Activated T-cell treated with anti-CD3 and anti-CD28 coated beads, Interleukin-2, amount 50 U/mL, for 4 hours (primary cell): Measurements from ENCODE around the gene ACTN4. TPM values are rescaled to one million over a fixed set of nuclear protein-coding genes. Genes with fewer than 3 reads are reported as not detected.

Experiments
- ATAC-seq, 2 donors: fragments of 200-7000 bp; cut with Tn5 transposase; one replicate each; pipeline ENCODE4 v1.10.0; 2021
- DNase-seq: peaks from one replicate; pipeline ENCODE4 v3.0.0-alpha.2; 2020
- H3K27me3 Mint-ChIP-seq: one replicate; pipeline ENCODE4 v1.8.0; 2021; ENCODE audit warnings: low read depth, mixed read lengths
- H3K36me3 Mint-ChIP-seq: one replicate; pipeline ENCODE4 v1.8.0; 2022; ENCODE audit warnings: mixed read lengths; ENCODE audit not compliant: insufficient read depth
- H3K4me1 Mint-ChIP-seq: one replicate; pipeline ENCODE4 v1.8.0; 2021; ENCODE audit warnings: low read depth, mixed read lengths
- H3K4me3 Mint-ChIP-seq: one replicate; pipeline ENCODE4 v1.8.0; 2021; ENCODE audit warnings: mild to moderate bottlenecking, moderate library complexity, mixed read lengths
- H3K9me3 Mint-ChIP-seq: one replicate; pipeline ENCODE4 v1.8.0; 2021; ENCODE audit warnings: mixed read lengths
- total RNA-seq, 3 donors: library from RNA; stranded (reverse); gene quantifications; one replicate each; pipeline ENCODE4 v1.2.1, GENCODE V29; 2021

The ACTN4 gene
- total RNA-seq, 3 donors from 2014 or later = 215 to 233 (median 230) TPM

DNA sequence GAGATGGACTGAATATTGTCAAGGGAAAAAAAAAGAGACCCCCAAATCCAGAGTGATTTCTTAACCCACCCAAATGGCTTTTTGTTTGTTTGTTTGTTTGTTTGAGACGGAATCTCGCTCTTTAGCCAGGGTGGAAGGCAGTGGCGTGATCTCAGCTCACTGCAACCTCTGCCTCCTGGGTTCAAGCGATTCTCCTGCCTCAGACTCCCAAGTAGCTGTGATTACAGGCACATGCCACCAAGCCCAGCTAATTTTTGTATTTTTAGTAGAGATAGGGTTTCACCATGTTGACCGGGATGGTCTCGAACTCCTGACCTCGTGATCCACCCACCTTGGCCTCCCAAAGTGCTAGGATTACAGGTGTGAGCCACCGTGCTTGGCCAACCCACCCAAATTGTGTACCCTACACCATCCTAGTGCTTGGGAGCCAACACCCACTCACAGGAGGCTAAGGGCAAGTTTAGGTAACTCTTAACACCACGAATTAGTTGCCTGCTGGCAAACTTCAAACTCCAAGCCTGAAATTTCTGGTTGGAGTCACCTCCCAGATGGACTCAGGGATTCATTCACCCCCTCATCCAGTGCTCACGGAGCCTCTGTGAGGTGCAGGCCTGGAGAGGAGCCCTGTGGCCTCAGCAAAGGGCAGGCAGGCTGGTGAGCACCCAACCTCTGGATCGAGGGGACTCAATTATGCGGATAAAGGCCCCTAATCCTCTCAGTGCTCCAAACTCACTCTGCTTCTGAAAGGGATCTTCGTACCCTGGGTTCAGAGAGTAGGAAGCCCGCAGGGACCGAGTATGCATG is 37.6 kb downstream of the ACTN4 start:
- no peak overlapping the region for H3K4me3 Mint-ChIP-seq
- H3K27me3 Mint-ChIP-seq = no peaks in the 10 kb centered on the region
- H3K9me3 Mint-ChIP-seq = no peaks in the 10 kb centered on the region

DNA sequence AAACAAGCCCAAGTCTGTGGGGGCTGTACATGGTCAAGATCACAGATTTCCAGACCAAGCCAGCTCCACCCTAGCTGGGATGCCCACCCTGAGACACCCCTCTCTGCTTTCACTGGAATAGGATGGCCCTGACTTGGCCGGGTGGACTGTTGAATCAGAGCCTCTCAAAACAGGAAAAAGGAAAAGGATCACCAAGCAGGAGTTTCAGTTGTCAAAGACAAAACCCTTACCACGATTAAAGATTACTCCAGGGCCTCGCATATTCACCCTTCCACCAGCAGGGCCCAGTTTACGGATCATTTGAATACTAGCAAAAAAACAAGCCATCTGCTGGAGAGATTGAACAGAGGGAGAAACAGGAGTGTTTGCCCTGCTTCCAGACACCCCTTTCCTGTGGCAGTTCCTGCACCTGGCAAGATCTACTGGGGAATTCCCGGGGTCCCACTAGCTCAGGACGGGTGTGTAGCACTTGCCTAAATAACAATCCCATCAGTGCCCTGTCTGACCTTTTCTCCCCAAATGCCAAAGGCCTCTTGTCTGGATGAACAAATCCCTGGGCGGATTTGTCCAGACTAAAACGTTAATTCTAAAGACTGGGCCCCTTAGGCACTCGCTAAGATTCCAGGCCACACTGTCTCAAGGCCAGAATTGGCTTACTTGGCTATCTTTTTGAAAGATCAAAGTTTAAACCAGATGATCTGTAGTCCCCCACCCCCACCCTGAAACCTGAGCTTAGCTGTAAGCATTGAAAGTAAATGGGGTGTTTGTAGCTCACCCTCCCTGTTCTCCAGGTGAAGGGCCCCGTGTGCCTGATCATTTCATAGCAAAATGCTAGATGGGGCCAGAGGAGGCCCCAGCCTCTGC is 38.4 kb downstream of the ACTN4 start:
- Mint-ChIP-seq H3K27me3 (no peaks in the 10 kb centered on the region), H3K36me3 (peaks cover 15% of the 10 kb centered on the region), H3K9me3 (no peaks in the 10 kb centered on the region), H3K4me1 (peaks cover 80% of the 10 kb centered on the region), H3K4me3 (peak overlapping the region; percentile 31)
- no peak for DNase-seq
- peak; percentile 11 to 18 for ATAC-seq

More for the DNA sequence above, 37.6 kb downstream of the ACTN4 start:
- Mint-ChIP-seq H3K4me1 (peaks cover 83% of the 10 kb centered on the region), H3K36me3 (peaks cover 13% of the 10 kb centered on the region)
- DNase-seq (no peak), ATAC-seq (no peak)

GRCh38 chr19:38686530-38686888 is 39.1 kb downstream of the ACTN4 start:
- peak; percentile 17 for DNase-seq
- ATAC-seq = peak; percentile 48 to 61
- Mint-ChIP-seq H3K27me3 (no peaks in the 10 kb centered on the region), H3K4me3 (peak overlapping the region; percentile 31), H3K4me1 (peaks cover 78% of the 10 kb centered on the region), H3K36me3 (peaks cover 12% of the 10 kb centered on the region), H3K9me3 (no peaks in the 10 kb centered on the region)

DNA sequence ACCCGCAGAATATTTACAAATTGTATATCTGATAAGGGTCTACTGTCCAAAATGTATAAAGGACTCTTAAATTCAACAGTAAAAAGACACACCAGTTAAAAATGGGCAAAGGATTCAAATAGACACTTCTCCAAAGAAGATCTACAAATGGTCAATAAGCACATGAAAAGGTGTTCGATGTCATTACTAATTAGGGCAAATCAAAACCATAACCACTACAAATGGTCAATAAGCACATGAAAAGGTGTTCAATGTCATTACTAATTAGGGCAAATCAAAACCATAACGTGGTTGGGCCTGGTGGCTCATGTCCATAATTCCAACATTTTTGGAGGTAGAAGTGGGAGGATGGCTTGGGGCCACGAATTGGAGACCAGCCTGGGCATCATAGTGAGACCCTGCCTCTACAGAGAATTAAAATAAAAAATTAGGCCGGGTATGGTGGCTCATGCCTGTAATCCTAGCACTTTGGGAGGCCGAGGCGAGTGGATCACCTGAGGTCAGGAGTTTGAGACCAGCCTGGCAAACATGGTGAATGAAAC is 40.5 kb downstream of the ACTN4 start:
- Mint-ChIP-seq H3K9me3 (no peaks in the 10 kb centered on the region), H3K4me1 (peaks cover 78% of the 10 kb centered on the region), H3K4me3 (no peak overlapping the region), H3K27me3 (no peaks in the 10 kb centered on the region), H3K36me3 (peaks cover 10% of the 10 kb centered on the region)
- ATAC-seq = no peak
- DNase-seq = no peak

- H3K27me3 Mint-ChIP-seq = no peaks in the 10 kb centered on the region
- peaks cover 9% of the 10 kb centered on the region for H3K36me3 Mint-ChIP-seq
- DNase-seq (no peak), ATAC-seq (no peak)
- no peak overlapping the region for H3K4me3 Mint-ChIP-seq
- H3K9me3 Mint-ChIP-seq = no peaks in the 10 kb centered on the region
- peaks cover 78% of the 10 kb centered on the region for H3K4me1 Mint-ChIP-seq
These were observed 42.7 kb downstream of the ACTN4 start for GRCh38 chr19:38690146-38690545.

GRCh38 chr19:38690832-38691231 is 43.4 kb downstream of the ACTN4 start:
- Mint-ChIP-seq H3K27me3 (no peaks in the 10 kb centered on the region), H3K36me3 (peaks cover 9% of the 10 kb centered on the region), H3K9me3 (no peaks in the 10 kb centered on the region), H3K4me1 (peaks cover 79% of the 10 kb centered on the region), H3K4me3 (no peak overlapping the region)
- DNase-seq = no peak
- no peak for ATAC-seq

GRCh38 chr19:38691938-38692457 is 44.5 kb downstream of the ACTN4 start:
- no peak for ATAC-seq
- Mint-ChIP-seq H3K4me1 (peaks cover 78% of the 10 kb centered on the region), H3K9me3 (no peaks in the 10 kb centered on the region), H3K27me3 (no peaks in the 10 kb centered on the region), H3K4me3 (no peak overlapping the region), H3K36me3 (peaks cover 9% of the 10 kb centered on the region)
- no peak for DNase-seq

- Mint-ChIP-seq H3K27me3 (no peaks in the 10 kb centered on the region), H3K4me3 (no peak overlapping the region), H3K9me3 (no peaks in the 10 kb centered on the region), H3K4me1 (peaks cover 76% of the 10 kb centered on the region), H3K36me3 (peaks cover 9% of the 10 kb centered on the region)
- DNase-seq (no peak), ATAC-seq (no peak)
These were observed 45.3 kb downstream of the ACTN4 start for GRCh38 chr19:38692458-38693379.

- H3K9me3 Mint-ChIP-seq = no peaks in the 10 kb centered on the region
These were observed 46.2 kb downstream of the ACTN4 start for GRCh38 chr19:38693380-38694223.

DNA sequence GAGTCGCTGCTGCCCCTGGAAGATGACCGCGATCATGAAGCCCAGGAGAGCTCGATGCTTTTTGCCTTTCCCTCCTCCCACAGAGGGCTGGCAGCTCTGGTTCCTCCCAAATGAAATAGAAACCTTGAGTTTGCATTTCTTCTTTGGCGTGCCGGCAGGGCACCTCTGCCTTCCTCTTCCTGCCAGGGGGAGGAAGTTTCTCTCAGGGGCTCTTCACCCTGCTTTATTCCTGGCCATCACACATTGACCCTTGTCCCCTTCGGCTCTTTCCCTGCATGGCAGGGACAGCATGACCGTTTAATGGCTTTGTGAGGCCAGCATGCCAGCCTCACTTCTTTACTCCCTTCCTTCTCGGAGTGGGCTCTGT is 47.9 kb downstream of the ACTN4 start:
- H3K27me3 Mint-ChIP-seq = no peaks in the 10 kb centered on the region
- H3K4me3 Mint-ChIP-seq = no peak overlapping the region
- DNase-seq (no peak), ATAC-seq (no peak)
- peaks cover 79% of the 10 kb centered on the region for H3K4me1 Mint-ChIP-seq
- H3K36me3 Mint-ChIP-seq = peaks cover 8% of the 10 kb centered on the region
- H3K9me3 Mint-ChIP-seq = no peaks in the 10 kb centered on the region

More at GRCh38 chr19:38693380-38694223, 46.2 kb downstream of the ACTN4 start:
- ATAC-seq (peak; percentile 58 to 66), DNase-seq (peak; percentile 25)
- Mint-ChIP-seq H3K4me3 (peak overlapping the region; percentile 25), H3K4me1 (peaks cover 83% of the 10 kb centered on the region), H3K27me3 (no peaks in the 10 kb centered on the region), H3K36me3 (peaks cover 9% of the 10 kb centered on the region)

- Mint-ChIP-seq H3K27me3 (no peaks in the 10 kb centered on the region), H3K4me1 (peaks cover 75% of the 10 kb centered on the region), H3K4me3 (no peak overlapping the region), H3K9me3 (no peaks in the 10 kb centered on the region), H3K36me3 (peaks cover 12% of the 10 kb centered on the region)
- DNase-seq (no peak), ATAC-seq (no peak)
These were observed 48.6 kb downstream of the ACTN4 start for GRCh38 chr19:38695832-38696728.

DNA sequence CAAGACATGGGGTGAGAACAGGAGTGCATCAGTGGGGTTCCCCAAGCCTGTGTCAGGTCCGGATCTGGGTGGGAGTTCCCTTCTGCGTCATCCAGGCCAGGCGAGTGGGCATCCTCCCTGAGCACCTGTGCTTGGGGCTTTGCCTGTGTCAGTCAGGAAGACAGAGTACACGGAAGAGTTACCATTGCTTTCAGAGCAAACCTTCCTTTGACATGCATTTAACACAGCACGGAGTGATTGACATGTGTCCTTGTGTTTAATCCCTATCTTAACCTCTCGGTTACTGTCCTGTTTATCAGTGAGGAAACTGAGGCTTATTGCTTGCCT is 49.2 kb downstream of the ACTN4 start:
- ATAC-seq (no peak), DNase-seq (no peak)
- H3K4me1 Mint-ChIP-seq = peaks cover 71% of the 10 kb centered on the region
- no peaks in the 10 kb centered on the region for H3K27me3 Mint-ChIP-seq
- H3K4me3 Mint-ChIP-seq = no peak overlapping the region
- no peaks in the 10 kb centered on the region for H3K9me3 Mint-ChIP-seq
- peaks cover 12% of the 10 kb centered on the region for H3K36me3 Mint-ChIP-seq
